Prostate gland (tissue), 2 donors: Measurements from ENCODE around the gene WFS1. TPM values are rescaled to one million over a fixed set of nuclear protein-coding genes. Genes with fewer than 3 reads are reported as not detected.

ENCODE experiments used
- DNase-seq: peaks from one replicate; pipeline ENCODE4 v3.0.0-alpha.2; 2019; ENCODE audit warnings: low spot score
- H3K27ac ChIP-seq, 2 donors: fragments of 200-600 bp; sonication (generic); 2 replicates each; pipeline ENCODE4 v1.5.1; 2017 to 2019
- H3K27me3 ChIP-seq: fragments of 200-600 bp; sonication (generic); replicated peaks from 2 replicates; pipeline ENCODE4 v1.5.1; 2019; ENCODE audit not compliant: insufficient read depth
- H3K36me3 ChIP-seq, 2 donors: fragments of 200-600 bp; sonication (generic); 1 replicate in 1 of 2; 2 replicates in 1 of 2; pipeline versions ENCODE4 v1.5.1 to v1.8.1; 2017 to 2019
- H3K4me1 ChIP-seq: fragments of 200-600 bp; sonication (generic); replicated peaks from 2 replicates; pipeline ENCODE4 v1.5.1; 2019
- H3K4me3 ChIP-seq, 2 donors: fragments of 200-600 bp; sonication (generic); 2 replicates each; pipeline ENCODE4 v1.5.1; 2017 to 2019
- H3K9me3 ChIP-seq: fragments of 200-600 bp; sonication (generic); 2 replicates; pipeline ENCODE4 v1.5.1; 2017
- POLR2A ChIP-seq: fragments of 450-650 bp; IDR thresholded peaks from one replicate; pipeline ENCODE4 v1.6.1; 2016; ENCODE audit warnings: antibody characterized with exemption, mild to moderate bottlenecking
- POLR2AphosphoS5 ChIP-seq: sonication (generic); formaldehyde crosslinking; IDR thresholded peaks from one replicate; pipeline ENCODE4 v1.6.1; 2017; ENCODE audit warnings: antibody characterized with exemption
- WGBS: methylation state at CpG from one replicate; pipeline ENCODE4 v1.1.5; 2018; 5-methylcytosine and 5-hydroxymethylcytosine counted together
- intact Hi-C: fragments of 100-400 bp; cut with DNase I; formaldehyde crosslinking; loops from one replicate; pipeline ENCODE4 v1.14.2; 2022
- total RNA-seq, 2 donors: library from RNA; depleted of rRNA; stranded (reverse); fragments of >200 nt; gene quantifications; one replicate each; pipeline ENCODE4 v1.1.0, GENCODE V29; 2016
- TF ChIP-seq, protein P1 (sequence below), 4 experiments: fragments of 200-600 bp in 2 of 4; fragments of 450-650 bp in 2 of 4; sonication (generic) in 2 of 4; IDR thresholded peaks; 1 replicate in 3 of 4; 2 replicates in 1 of 4; pipeline ENCODE4 v1.5.1; 2016 to 2019; ENCODE audit warnings: antibody characterized with exemption in 4 of 4, mild to moderate bottlenecking in 2 of 4, moderate library complexity in 2 of 4

WFS1 gene
- total RNA-seq, 2 donors from 2014 or later, result 53.4 to 169 TPM

DNA sequence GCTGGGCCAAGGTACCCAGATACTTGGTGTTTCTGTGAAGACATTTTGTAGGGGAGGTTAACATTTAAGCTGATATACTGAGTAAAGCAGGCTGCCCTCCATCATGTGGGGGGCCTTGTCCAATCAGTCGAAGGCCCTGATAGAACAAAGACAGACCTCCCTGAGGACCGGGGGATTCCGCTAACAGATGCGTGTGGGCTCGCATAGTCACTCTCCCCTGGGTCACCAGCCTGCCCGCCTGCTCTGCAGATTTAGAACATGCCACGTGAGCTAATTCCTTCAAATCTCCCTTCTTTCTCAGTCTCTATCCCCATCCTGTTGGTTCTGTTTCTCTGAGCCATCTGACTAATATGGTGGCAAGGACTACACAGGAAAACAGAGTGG lies 60.7 kb downstream of the WFS1 start:
- no peak for DNase-seq
- no peaks in the 10 kb centered on the region for H3K27me3 ChIP-seq
- no peak overlapping the region for H3K27ac ChIP-seq
- no peaks in the 10 kb centered on the region for H3K4me1 ChIP-seq
- WGBS, result 80% methylated on average over 7 of the region's 7 CpGs
- no peak overlapping the region for H3K4me3 ChIP-seq
- TF ChIP-seq, protein P1, sequence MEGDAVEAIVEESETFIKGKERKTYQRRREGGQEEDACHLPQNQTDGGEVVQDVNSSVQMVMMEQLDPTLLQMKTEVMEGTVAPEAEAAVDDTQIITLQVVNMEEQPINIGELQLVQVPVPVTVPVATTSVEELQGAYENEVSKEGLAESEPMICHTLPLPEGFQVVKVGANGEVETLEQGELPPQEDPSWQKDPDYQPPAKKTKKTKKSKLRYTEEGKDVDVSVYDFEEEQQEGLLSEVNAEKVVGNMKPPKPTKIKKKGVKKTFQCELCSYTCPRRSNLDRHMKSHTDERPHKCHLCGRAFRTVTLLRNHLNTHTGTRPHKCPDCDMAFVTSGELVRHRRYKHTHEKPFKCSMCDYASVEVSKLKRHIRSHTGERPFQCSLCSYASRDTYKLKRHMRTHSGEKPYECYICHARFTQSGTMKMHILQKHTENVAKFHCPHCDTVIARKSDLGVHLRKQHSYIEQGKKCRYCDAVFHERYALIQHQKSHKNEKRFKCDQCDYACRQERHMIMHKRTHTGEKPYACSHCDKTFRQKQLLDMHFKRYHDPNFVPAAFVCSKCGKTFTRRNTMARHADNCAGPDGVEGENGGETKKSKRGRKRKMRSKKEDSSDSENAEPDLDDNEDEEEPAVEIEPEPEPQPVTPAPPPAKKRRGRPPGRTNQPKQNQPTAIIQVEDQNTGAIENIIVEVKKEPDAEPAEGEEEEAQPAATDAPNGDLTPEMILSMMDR (IDR thresholded peaks at IDR 0.05), result no peak
- H3K36me3 ChIP-seq, result no peaks in the 10 kb centered on the region
- H3K9me3 ChIP-seq, result no peaks in the 10 kb centered on the region
- intact Hi-C loops, result no loop called here

DNA sequence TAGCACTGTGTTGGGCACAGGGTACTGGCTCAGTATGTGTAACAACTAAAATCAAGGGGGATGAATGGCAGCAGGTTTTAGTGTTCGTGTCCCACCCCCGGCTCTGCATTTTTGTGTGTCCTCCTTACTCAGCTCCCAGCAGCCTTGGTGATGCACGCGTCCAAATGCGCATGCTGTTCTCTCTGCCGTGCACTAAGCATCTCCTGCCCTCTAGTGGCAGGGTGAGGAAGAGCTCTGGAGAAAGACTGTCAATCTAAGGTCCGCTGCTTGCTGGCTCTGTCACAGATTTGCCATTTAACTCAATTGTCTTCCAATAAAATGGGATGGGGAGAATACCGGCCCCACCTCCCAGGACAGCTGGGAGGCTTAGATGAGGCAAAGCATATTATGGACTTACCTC lies 61.4 kb downstream of the WFS1 start:
- Histone ChIP-seq H3K27ac (no peak overlapping the region), H3K4me3 (no peak overlapping the region), H3K9me3 (no peaks in the 10 kb centered on the region), H3K4me1 (no peaks in the 10 kb centered on the region), H3K36me3 (no peaks in the 10 kb centered on the region), H3K27me3 (no peaks in the 10 kb centered on the region)
- TF ChIP-seq POLR2AphosphoS5, result no peak
- TF ChIP-seq, protein P1 (IDR thresholded peaks at IDR 0.05), result peak; percentile 27 to 52 (median 38)
- no peak for TF ChIP-seq POLR2A
- intact Hi-C loops, result loop anchor here (1.0 kb wide), 1 partner anchor 215 kb away; no protein-coding TSS in a partner anchor
- no peak for DNase-seq
- 87% methylated on average over 8 of the region's 8 CpGs for WGBS

DNA sequence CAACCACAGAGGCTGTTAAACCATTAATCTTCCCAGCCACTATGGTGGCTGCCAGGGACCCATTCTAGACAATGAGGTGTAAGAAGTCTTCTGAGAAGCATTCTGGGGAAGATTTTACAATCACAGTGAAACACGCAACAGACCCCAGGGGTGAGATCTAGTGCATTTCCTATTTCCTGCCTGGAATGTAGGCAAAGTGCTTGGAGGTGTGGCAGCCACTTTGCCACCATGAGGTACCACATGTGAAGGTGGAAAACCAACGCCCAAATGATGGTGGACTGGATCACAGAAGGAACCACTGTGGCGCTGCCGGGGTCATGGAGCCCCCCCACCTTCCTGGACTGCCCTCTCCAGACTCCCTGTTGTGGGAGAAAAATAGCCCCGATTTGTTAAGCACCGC lies 61.8 kb downstream of the WFS1 start:
- intact Hi-C loops, result loop anchor here (1.0 kb wide), 1 partner anchor 215 kb away; no protein-coding TSS in a partner anchor
- H3K4me3 ChIP-seq, result no peak overlapping the region
- 94% methylated on average over 6 of the region's 6 CpGs for WGBS
- H3K27ac ChIP-seq, result no peak overlapping the region
- TF ChIP-seq POLR2AphosphoS5 (no peak), POLR2A (no peak)
- TF ChIP-seq, protein P1 (IDR thresholded peaks at IDR 0.05), result no peak
- no peak for DNase-seq
- no peaks in the 10 kb centered on the region for H3K4me1 ChIP-seq
- H3K27me3 ChIP-seq, result no peaks in the 10 kb centered on the region
- no peaks in the 10 kb centered on the region for H3K9me3 ChIP-seq
- H3K36me3 ChIP-seq, result no peaks in the 10 kb centered on the region

DNA sequence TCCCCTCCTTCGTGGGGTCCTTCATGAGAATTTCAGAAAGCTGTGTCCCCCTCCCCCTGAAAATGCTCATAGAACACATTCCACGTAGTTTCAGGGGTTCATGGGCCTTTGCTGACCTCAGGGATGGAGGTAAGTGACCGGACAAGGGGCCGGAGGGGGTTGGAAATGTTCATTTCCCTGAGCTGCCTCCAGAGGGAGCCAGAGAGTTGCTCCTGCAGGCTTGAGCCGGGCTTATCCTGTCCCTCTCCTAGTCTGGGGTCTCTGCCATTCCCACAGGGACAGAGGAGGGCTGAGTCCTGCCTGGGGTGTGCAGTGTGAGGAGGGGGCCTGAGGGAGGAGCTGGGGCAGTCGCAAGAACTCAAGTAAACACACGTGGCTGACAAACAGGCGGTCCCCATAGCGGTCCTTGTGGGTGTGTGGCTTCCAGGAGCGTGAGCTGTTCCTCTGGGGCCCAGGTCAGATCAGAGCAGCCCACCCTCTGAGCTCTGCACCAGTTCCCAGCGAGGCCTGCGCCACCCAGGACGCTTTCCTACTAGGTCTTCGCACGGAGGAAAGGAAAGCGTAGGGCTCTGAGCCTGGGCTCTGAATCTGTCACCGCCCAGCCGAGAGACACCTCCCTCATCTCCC lies 62.5 kb downstream of the WFS1 start:
- no peak for DNase-seq
- 47% methylated on average over 18 of the region's 18 CpGs for WGBS
- intact Hi-C loops, result no loop called here
- Histone ChIP-seq H3K4me3 (no peak overlapping the region), H3K4me1 (no peaks in the 10 kb centered on the region), H3K27me3 (no peaks in the 10 kb centered on the region), H3K9me3 (no peaks in the 10 kb centered on the region), H3K36me3 (no peaks in the 10 kb centered on the region), H3K27ac (no peak overlapping the region)
- TF ChIP-seq POLR2A, result no peak
- TF ChIP-seq, protein P1 (IDR thresholded peaks at IDR 0.05), result peak; percentile 26 to 64 (median 57)

DNA sequence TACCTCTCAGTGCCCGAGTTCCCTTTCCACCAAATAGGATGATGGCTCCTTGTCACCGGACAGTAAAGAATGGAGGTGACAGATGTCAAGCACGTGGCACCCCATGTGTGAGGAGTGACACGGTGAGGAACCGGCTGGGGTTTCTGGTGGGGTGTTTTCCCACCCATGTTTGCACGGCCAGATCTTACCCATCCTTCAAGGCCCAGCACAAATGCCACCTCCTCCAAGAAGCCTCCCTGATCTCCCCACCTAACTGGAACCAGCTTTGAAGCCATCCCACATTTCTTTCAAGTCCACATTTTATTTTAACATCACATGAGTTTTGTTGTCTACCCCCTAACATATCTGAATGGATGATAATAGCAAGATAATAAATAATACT lies 63.0 kb downstream of the WFS1 start:
- no peak overlapping the region for H3K27ac ChIP-seq
- TF ChIP-seq POLR2A, result no peak
- TF ChIP-seq, protein P1 (IDR thresholded peaks at IDR 0.05), result no peak
- TF ChIP-seq POLR2AphosphoS5, result no peak
- no peaks in the 10 kb centered on the region for H3K27me3 ChIP-seq
- no peak overlapping the region for H3K4me3 ChIP-seq
- no peaks in the 10 kb centered on the region for H3K4me1 ChIP-seq
- no peaks in the 10 kb centered on the region for H3K9me3 ChIP-seq
- no peak for DNase-seq
- 79% methylated on average over 6 of the region's 6 CpGs for WGBS
- no peaks in the 10 kb centered on the region for H3K36me3 ChIP-seq
- intact Hi-C loops, result no loop called here
